HEK293 (cell line): Measurements from ENCODE around the gene SCGB1A1.

Source experiments
- CTCF ChIA-PET: fragments of 350-600 bp; formaldehyde crosslinking; extraction: SDS; loops from one replicate; lab custom pipeline; 2021; ENCODE audit warnings: antibody characterized with exemption; lab: Yijun Ruan, JAX
- POLR2A ChIA-PET: fragments of 300-600 bp; formaldehyde crosslinking; extraction: SDS; loops from one replicate; lab custom pipeline; 2020; ENCODE audit warnings: antibody characterized with exemption, inconsistent platforms; lab: Yijun Ruan, JAX
- H3K27ac ChIP-seq: fragments of 200-500 bp; sonication (Bioruptor generic); 2 replicates; pipeline ENCODE4 v1.5.1; 2014; ENCODE audit warnings: low read depth, low read length, control low read depth, inconsistent platforms; ENCODE audit errors: extremely low read depth
- H3K36me3 ChIP-seq, 2 experiments: fragments of 200-500 bp in 1 of 2; sonication (Bioruptor generic) in 1 of 2; 1 replicate in 1 of 2; 2 replicates in 1 of 2; pipeline ENCODE4 v1.5.1; 2014 to 2017; ENCODE audit warnings: inconsistent platforms in 2 of 2, low read length in 2 of 2; ENCODE audit not compliant: control insufficient read depth in 2 of 2, insufficient read depth in 1 of 2
- H3K4me1 ChIP-seq: fragments of 200-500 bp; sonication (Bioruptor generic); 2 replicates; pipeline ENCODE4 v1.5.1; 2014; ENCODE audit warnings: mild to moderate bottlenecking, low read length, inconsistent platforms; ENCODE audit not compliant: control insufficient read depth, insufficient read depth
- H3K4me3 ChIP-seq: 2 replicates; pipeline ENCODE4 v1.5.1; 2011; ENCODE audit warnings: low read depth, mild to moderate bottlenecking, control low read depth, low read length, moderate library complexity
- H3K9me3 ChIP-seq: fragments of 200-500 bp; sonication (Bioruptor generic); 2 replicates; pipeline ENCODE4 v1.5.1; 2014; ENCODE audit warnings: low read depth, low read length, inconsistent platforms; ENCODE audit not compliant: control insufficient read depth, insufficient read depth
- CTCF ChIP-seq: fragments of 450-650 bp; formaldehyde crosslinking; IDR thresholded peaks from 2 replicates; pipeline ENCODE4 v1.5.1; 2016; ENCODE audit warnings: missing biosample characterization, missing genetic modification characterization
- GLI4 ChIP-seq: fragments of 450-650 bp; formaldehyde crosslinking; IDR thresholded peaks from 2 replicates; pipeline ENCODE4 v1.5.1; 2016; ENCODE audit warnings: missing biosample characterization, missing genetic modification characterization
- HOXC10 ChIP-seq: sonication (generic); formaldehyde crosslinking; IDR thresholded peaks from 2 replicates; pipeline ENCODE4 v1.8.1; 2023; ENCODE audit warnings: mild to moderate bottlenecking, missing genetic modification reagents
- REPIN1 ChIP-seq: fragments of 450-650 bp; formaldehyde crosslinking; IDR thresholded peaks from 2 replicates; pipeline ENCODE4 v1.5.1; 2017; ENCODE audit warnings: missing biosample characterization, missing genetic modification characterization, low read depth
- TSHZ1 ChIP-seq: fragments of 450-650 bp; formaldehyde crosslinking; IDR thresholded peaks from 2 replicates; pipeline ENCODE4 v1.5.1; 2016; ENCODE audit warnings: missing biosample characterization, missing genetic modification characterization, borderline replicate concordance
- ZFHX2 ChIP-seq: fragments of 450-650 bp; formaldehyde crosslinking; conservative IDR thresholded peaks from 2 replicates; pipeline ENCODE4 v1.5.1; 2016; ENCODE audit warnings: missing biosample characterization, missing genetic modification characterization
- ZFP37 ChIP-seq: fragments of 450-650 bp; formaldehyde crosslinking; IDR thresholded peaks from 2 replicates; pipeline ENCODE4 v1.5.1; 2016; ENCODE audit warnings: missing biosample characterization, missing genetic modification characterization
- ZNF112 ChIP-seq: fragments of 450-650 bp; formaldehyde crosslinking; IDR thresholded peaks from 2 replicates; pipeline ENCODE4 v1.5.0; 2017; ENCODE audit warnings: missing biosample characterization, missing genetic modification characterization
- ZNF140 ChIP-seq: fragments of 450-650 bp; formaldehyde crosslinking; IDR thresholded peaks from 2 replicates; pipeline ENCODE4 v1.5.1; 2016; ENCODE audit warnings: missing biosample characterization, missing genetic modification characterization
- ZNF239 ChIP-seq: fragments of 450-650 bp; formaldehyde crosslinking; IDR thresholded peaks from 2 replicates; pipeline ENCODE4 v1.5.1; 2016; ENCODE audit warnings: missing biosample characterization, missing genetic modification characterization
- ZNF24 ChIP-seq: fragments of 450-650 bp; formaldehyde crosslinking; IDR thresholded peaks from 2 replicates; pipeline ENCODE4 v1.5.1; 2016; ENCODE audit warnings: missing biosample characterization, missing genetic modification characterization
- ZNF37A ChIP-seq: fragments of 450-650 bp; IDR thresholded peaks from 2 replicates; pipeline ENCODE4 v1.5.1; 2018; ENCODE audit warnings: missing biosample characterization, missing genetic modification characterization
- ZNF555 ChIP-seq: fragments of 450-650 bp; formaldehyde crosslinking; conservative IDR thresholded peaks from 2 replicates; pipeline ENCODE4 v1.5.1; 2017; ENCODE audit warnings: missing biosample characterization, mild to moderate bottlenecking, missing genetic modification characterization, inconsistent platforms
- ZNF654 ChIP-seq: fragments of 450-650 bp; formaldehyde crosslinking; IDR thresholded peaks from 2 replicates; pipeline ENCODE4 v1.5.1; 2016; ENCODE audit warnings: low read depth, missing biosample characterization, missing genetic modification characterization
- ZNF704 ChIP-seq: fragments of 450-650 bp; formaldehyde crosslinking; IDR thresholded peaks from 2 replicates; pipeline ENCODE4 v1.5.1; 2016; ENCODE audit warnings: missing biosample characterization, missing genetic modification characterization
- ZSCAN23 ChIP-seq: fragments of 450-650 bp; formaldehyde crosslinking; IDR thresholded peaks from 2 replicates; pipeline ENCODE4 v1.5.1; 2016; ENCODE audit warnings: missing biosample characterization, missing genetic modification characterization

The SCGB1A1 gene

GRCh38 chr11:62391642-62392425 lies 27.0 kb upstream of the SCGB1A1 start (continued):
- TF ChIP-seq ZNF704 (tag by site-specific recombination) (no peak), ZNF239 (tag by site-specific recombination) (no peak), HOXC10 (CRISPR knock-in tag) (no peak), ZSCAN23 (no peak), ZFHX2 (tag by site-specific recombination) (no peak), ZNF37A (no peak), ZNF555 (tag by site-specific recombination) (no peak), ZNF654 (tag by site-specific recombination) (no peak)

- Histone ChIP-seq H3K9me3 (no peaks in the 10 kb centered on the region), H3K4me1 (no peaks in the 10 kb centered on the region), H3K36me3 (peaks cover 0 to 12% of the 10 kb centered on the region in 2 experiments; a peak in 1 of 3 replicates), H3K27ac (no peak overlapping the region), H3K4me3 (no peak overlapping the region)
- ChIA-PET POLR2A (no interaction called here), CTCF (interaction anchor here (0.6 to 4.8 kb wide), 11 partner anchors 8 to 511 kb away, joined by 3 to 86 read pairs (median 4); no protein-coding TSS in a partner anchor)
- no peak for TF ChIP-seq ZFP37 (tag by site-specific recombination)
- TF ChIP-seq ZFHX2 (tag by site-specific recombination) = peak; percentile 24; the same call in 1 of the 2 replicates
- TF ChIP-seq REPIN1 (tag by site-specific recombination) = no peak
- TF ChIP-seq, all 188 proteins: peak for 1
These were observed 26.3 kb upstream of the SCGB1A1 start for GRCh38 chr11:62392506-62392905.

GRCh38 chr11:62393061-62393611 lies 25.7 kb upstream of the SCGB1A1 start:
- H3K9me3 ChIP-seq = no peaks in the 10 kb centered on the region
- no peak for TF ChIP-seq GLI4 (tag by site-specific recombination)
- no peak for TF ChIP-seq ZNF24 (tag by site-specific recombination)
- TF ChIP-seq TSHZ1 (tag by site-specific recombination) = no peak
- TF ChIP-seq ZNF140 = no peak
- TF ChIP-seq ZNF112 = no peak
- TF ChIP-seq CTCF (tag by site-specific recombination) = peak; percentile 62
- peak; percentile 24; the same call in 1 of the 2 replicates for TF ChIP-seq ZNF654 (tag by site-specific recombination)
- TF ChIP-seq, all 188 proteins: peak for 2
- Histone ChIP-seq H3K4me1 (no peaks in the 10 kb centered on the region), H3K4me3 (no peak overlapping the region), H3K36me3 (peaks cover 0 to 12% of the 10 kb centered on the region in 2 experiments; a peak in 1 of 3 replicates), H3K27ac (no peak overlapping the region)
- CTCF ChIA-PET = interaction anchor here (0.6 to 4.8 kb wide), 13 partner anchors 8 to 511 kb away, joined by 3 to 86 read pairs (median 4); no protein-coding TSS in a partner anchor
- POLR2A ChIA-PET = interaction anchor here (0.6 kb wide), 1 partner anchor 21 kb away, joined by 4 read pairs; no protein-coding TSS in a partner anchor
